Activated gamma-delta T cell treated with anti-CD3 and anti-CD28 coated beads, Interleukin-2, amount 50 U/mL, for 16 hours (primary cell): Measurements from ENCODE around the gene IL11RA.
A peak's percentile ranks its signal among the peaks of the same experiment; 100 is the strongest.

ENCODE experiments used
- DNase-seq: peaks from one replicate; pipeline ENCODE4 v3.0.0-alpha.2; 2020; ENCODE audit warnings: low read depth

IL11RA gene

DNA sequence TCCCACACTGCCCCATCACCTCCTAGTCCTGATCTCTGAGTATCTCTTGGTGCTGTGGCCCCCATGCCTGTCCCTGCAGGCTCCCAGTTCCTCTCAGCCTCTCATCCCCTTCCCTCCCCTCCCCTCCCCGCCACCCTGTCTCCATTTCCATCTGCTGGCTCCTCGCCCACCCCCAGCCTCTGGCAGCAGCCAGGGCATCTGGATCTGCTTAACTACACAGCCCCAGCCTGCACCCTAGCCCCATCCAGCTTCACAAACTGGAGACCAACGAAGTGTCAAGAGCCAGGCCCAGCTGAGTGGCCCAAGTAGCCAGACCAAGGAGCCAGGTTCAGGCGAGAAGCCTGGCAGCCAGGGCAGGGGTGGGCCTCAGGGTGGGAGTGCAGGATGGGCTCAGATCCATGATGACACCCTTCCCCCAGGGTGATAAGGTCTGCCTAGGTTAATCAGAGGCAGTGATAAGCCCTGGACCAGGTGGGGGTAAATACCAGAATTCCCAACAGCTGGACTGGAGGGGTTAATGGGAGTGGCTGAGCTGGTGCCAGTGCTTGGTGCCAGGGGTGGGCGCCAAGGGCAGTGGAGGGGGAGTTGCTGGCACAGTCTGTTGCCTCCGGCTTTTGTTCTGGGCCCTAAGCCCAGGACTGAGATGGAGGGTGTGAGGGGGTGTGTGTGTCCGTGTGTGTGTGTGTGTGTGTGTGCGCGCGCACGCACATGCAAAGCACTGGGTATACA lies 2.5 kb downstream of the IL11RA start:
- no peak for DNase-seq

DNA sequence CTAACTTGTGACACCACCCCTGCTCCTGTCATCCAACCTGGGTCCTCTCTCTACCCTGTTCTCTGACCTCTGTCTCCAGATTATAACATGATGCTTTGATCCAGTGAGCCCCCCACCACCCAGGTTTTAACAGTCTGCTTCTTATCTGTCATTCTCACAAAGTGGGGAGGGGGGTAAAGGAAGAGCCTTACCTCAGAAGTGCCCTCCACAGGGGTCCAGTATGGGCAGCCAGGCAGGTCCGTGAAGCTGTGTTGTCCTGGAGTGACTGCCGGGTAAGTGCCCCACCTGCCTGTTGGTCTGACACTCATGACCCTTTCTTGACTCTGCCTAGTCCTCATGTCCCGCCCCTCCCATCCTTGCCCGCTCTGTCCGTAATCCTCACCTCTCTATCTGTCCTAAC lies 3.4 kb downstream of the IL11RA start:
- DNase-seq, result no peak

DNA sequence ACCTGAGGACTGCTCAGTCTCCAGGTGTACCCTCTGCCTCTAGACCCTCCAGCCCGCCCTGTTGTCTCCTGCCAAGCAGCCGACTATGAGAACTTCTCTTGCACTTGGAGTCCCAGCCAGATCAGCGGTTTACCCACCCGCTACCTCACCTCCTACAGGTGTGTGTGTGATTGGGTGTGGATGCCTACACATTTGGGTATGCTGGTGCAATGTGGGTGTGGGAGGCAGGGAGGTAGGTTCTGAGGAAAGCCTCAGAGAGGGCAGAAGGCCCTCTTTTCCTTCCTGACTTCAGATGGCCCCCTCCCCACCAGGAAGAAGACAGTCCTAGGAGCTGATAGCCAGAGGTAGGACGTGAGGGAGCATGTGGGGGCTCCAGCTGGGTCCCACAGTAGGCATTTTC lies 5.0 kb downstream of the IL11RA start:
- DNase-seq, result no peak

DNA sequence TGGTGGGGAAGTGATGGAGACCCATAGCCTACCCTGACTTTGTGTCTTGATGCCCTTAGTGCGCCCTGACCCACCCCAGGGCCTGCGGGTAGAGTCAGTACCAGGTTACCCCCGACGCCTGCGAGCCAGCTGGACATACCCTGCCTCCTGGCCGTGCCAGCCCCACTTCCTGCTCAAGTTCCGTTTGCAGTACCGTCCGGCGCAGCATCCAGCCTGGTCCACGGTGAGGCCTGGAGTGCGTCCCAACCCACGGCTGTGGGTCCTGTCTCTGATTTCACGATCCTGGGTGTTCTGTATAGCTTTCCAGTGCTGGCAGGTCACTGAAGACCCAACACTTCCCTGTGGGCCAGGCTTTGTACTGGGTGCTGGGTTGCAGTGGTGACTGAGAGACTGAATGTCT lies 6.5 kb downstream of the IL11RA start:
- DNase-seq, result no peak

GRCh38 chr9:34659592-34660253 lies 7.7 kb downstream of the IL11RA start:
- no peak for DNase-seq

- DNase-seq, result no peak
Observed at GRCh38 chr9:34662526-34663302, 10.7 kb downstream of the IL11RA start, which contains the start of gene CCL27. Gene CCL27 (minus strand): TSS chr9:34662657. CDS start chr9:34662633, 24 bp downstream.

- DNase-seq, result no peak
Observed at GRCh38 chr9:34663303-34663605, 11.3 kb downstream of the IL11RA start.

GRCh38 chr9:34664281-34665066 lies 12.5 kb downstream of the IL11RA start:
- DNase-seq, result peak; percentile 25

DNA sequence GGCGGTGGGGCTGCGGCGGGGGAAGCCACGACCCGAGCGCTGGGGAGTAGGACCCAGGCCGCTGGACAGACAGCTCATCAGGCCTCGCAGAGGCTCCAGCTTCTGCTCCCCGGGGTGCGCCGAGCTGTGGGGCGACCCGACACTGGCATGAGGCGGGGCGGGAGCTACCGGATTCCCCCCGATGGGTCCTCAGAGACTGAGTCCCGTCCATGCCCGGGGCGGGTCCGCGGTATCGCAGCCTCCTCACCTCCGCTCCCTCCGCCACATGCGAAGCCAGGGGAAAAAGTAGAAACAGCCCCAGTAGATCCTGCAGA lies 13.0 kb downstream of the IL11RA start:
- no peak for DNase-seq

DNA sequence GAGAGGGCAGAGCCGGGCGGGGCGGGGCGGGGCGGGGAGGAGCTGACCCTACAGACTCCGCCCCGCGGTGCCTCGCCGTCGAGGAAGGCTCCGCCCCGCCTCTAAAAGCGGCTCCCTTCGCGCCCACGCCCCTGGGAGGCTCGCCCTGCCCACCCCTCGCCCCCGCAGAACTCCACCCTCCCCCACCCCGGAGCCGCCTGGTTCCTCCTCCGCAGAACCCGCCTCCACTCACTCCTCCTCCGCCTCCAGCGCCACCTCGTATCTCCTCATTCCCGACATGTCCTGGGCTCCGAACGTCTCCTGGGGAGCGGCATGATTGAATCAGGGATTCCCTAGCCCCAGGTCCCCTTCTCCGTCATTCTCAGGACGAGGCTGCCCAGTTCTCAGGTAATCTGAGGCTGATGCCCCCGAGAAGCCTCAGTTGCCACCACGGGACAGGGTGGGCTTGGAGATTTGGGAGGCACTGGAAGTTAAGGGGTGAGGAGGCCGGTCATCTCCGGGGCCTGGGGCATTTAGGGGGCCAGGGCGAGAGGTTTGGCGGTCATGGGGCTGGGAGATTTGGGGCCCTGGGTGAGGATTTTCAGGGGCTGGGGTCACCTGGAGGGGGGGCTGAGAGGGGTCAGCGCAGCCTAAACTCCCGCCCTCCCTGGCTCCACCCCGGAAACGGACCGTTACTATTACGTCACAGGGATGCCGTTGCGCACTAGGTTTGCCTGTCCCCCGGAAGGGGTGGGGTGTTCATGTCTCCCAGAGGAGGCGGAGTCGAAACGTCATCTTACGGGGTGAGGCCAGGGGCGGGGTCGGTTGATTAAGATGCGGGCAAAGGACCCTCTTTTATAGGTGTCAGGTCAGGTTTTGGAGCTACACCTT lies 13.6 kb downstream of the IL11RA start:
- DNase-seq, result peak; percentile 69

DNA sequence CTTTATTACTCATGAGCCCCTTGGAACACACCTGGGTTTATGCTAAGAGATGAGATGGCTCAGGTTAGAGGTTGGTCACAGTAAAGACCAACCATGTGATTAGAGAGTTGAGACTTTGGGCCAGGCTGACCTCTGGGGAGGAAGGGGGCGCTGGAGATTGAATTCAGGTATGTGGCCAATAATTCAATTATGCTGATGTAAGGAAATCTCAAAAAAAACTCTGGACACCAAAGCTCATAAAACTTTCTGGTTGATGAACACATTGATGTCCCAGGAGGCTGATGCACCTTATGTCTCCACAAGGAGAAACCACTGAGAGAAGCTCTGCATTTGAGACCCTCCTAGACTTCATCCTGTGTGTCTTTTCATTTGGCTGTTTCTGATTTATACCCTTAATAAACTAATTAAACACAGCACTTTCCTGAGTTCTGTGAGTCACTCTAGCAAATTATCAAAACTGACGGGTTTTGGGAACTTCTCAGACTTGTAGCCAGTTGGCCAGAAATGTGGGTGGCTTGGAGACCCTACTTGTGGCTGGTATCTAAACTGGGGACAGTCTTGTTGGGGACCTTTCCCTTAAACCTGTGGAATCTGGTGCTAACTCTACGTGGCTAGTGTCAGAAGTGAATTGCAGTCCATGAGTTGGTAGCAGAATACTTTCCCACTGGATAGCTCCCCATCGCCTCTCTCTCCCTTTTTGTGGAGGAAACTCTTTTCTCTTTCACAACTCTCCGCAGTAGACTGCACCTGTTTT lies 18.0 kb downstream of the IL11RA start:
- no peak for DNase-seq

GRCh38 chr9:34671307-34671706 lies 19.3 kb downstream of the IL11RA start:
- DNase-seq, result no peak

- DNase-seq, result no peak
Observed at GRCh38 chr9:34674440-34674839, 22.5 kb downstream of the IL11RA start.

GRCh38 chr9:34675048-34675714 lies 23.2 kb downstream of the IL11RA start:
- no peak for DNase-seq

GRCh38 chr9:34675869-34676268 lies 23.9 kb downstream of the IL11RA start:
- DNase-seq, result no peak

GRCh38 chr9:34684145-34684544 lies 32.2 kb downstream of the IL11RA start:
- DNase-seq, result no peak

- DNase-seq, result no peak
Observed at GRCh38 chr9:34684816-34685215, 32.8 kb downstream of the IL11RA start.

- no peak for DNase-seq
Observed at GRCh38 chr9:34685591-34685990, 33.6 kb downstream of the IL11RA start.

DNA sequence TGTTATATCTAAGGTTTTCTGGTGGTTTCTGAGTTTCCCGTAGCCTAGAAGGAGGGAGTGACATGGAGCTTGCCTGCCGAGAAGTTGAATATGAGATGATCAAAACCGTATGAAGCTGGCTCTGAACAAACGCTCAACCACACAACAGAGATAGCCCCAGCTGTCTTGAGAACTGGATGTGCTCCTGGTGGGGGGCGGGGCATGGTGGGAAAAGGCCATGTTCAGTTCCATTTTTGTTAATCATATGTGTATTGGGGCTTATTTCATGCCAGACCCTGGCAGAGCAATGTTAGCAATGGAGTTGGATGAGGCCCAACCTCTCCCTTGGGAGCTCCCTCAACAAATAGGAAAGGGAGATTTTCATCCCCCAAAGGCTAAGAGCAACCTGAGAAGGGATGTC lies 34.2 kb downstream of the IL11RA start:
- no peak for DNase-seq

DNA sequence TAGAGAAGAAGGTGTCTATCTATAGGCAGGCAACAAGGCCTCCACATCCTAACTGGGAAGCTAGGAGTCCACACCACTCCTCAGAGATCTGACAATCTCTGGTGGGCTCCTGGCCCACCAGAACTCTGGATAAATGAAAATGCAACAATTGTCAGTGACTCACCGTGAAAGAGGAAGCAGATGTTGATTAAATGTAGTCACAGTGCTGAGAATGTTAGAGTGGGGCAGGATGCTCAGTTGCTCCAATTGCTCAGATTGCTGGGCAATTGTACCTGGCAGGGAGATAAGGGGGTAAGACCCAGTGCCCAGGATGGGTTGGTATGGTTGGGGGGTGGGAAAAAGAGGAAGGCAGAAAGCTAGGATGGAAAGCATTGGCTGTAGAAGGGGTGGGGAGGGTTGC lies 34.7 kb downstream of the IL11RA start:
- no peak for DNase-seq
